H1 (cell line): ENCODE data around the gene MUC22. TPM values are rescaled to one million over a fixed set of nuclear protein-coding genes. Genes with fewer than 3 reads are reported as not detected.

ENCODE experiments used
- ASH2L ChIP-seq: fragments of 200-600, 300-600 bp; sonication (generic); IDR thresholded peaks from one replicate; pipeline ENCODE4 v1.7.1; 2017; ENCODE audit warnings: low read length
- CBX5 ChIP-seq: fragments of 300-800, 300-1000 bp; sonication (generic); IDR thresholded peaks from 2 replicates; pipeline ENCODE4 v1.7.1; 2016; ENCODE audit warnings: antibody characterized with exemption, low read length, low read depth
- GTF2F1 ChIP-seq: IDR thresholded peaks from 2 replicates; pipeline ENCODE4 v1.6.1; 2012; ENCODE audit warnings: low read depth, low read length, improper control_type of control experiment, borderline replicate concordance
- RFX5 ChIP-seq: IDR thresholded peaks from 2 replicates; pipeline ENCODE4 v1.6.1; 2011; ENCODE audit warnings: low read depth, low read length, improper control_type of control experiment, borderline replicate concordance
- SP2 ChIP-seq: IDR thresholded peaks from 2 replicates; pipeline ENCODE4 v1.6.1; 2012; ENCODE audit warnings: mild to moderate bottlenecking, low read length, inconsistent platforms
- YY1 ChIP-seq: IDR thresholded peaks from 2 replicates; pipeline ENCODE4 v1.6.1; 2011; ENCODE audit warnings: low read depth, mild to moderate bottlenecking, low read length
- polyA plus RNA-seq, 7 experiments: library from polyadenylated mRNA; depleted of rRNA in 3 of 7; stranded (reverse) in 5 of 7; unstranded in 2 of 7; fragments of >200 nt in 5 of 7; fragments of 200-250 nt in 2 of 7; gene quantifications; 1 replicate in 5 of 7; 2 replicates in 1 of 7; 4 replicates in 1 of 7; pipeline versions ENCODE4 v1.2.1 to v1.2.3, GENCODE V29; 2011 to 2013; ENCODE audit warnings: missing spikeins in 2 of 7, mixed read lengths in 2 of 7
- total RNA-seq: library from RNA; stranded (reverse); fragmentation: NEBNext Ultra II Directional; extraction: Animal tissue kit (Norgen Biotek cat#: 25700); gene quantifications from 2 replicates; pipeline ENCODE4 v1.2.1, GENCODE V29; 2021

The MUC22 gene
- total and polyA plus RNA-seq, 2 of the 8 experiments (the other 6 are each of a cell fraction or from before 2014, with no cell fraction given), result 0.02 TPM; not detected in 1

DNA sequence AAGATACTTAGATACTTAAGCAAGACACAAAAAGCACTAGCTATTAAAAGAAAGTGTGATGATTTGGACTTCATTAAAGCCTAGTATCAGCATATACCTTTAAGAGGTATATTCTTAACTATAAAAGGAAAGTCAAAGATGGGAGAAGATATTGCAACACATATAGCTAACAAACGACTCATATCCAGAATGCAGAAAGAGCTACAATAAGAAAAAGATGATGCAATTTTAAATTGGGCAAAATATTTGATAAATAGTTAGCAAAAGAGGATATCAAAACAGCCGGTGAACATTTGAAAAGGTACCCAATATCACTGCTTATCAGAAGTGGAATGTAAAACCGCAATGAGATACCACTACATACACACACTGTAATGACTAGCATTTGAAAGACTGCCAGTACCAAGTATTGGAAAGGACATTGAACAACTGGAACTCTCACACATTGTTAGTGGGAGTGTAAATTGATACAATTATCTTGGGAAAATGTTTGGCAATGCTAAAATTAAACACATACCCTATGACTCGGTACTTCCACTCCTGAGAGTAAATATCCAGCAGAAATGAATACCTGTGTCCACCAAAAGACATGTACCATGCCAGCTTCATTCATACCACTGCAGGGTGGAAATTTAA is 25.7 kb downstream of the MUC22 start (continued):
- TF ChIP-seq CBX5 (no peak), SP2 (no peak), RFX5 (no peak), GTF2F1 (no peak), YY1 (no peak), ASH2L (no peak)
